ENCODE data around the gene LRRFIP2. TPM values are rescaled to one million over a fixed set of nuclear protein-coding genes. Genes with fewer than 3 reads are reported as not detected.

LRRFIP2 gene
- total RNA-seq, 6 donors from 2014 or later = 45.9 to 106 (median 78.8) TPM

DNA sequence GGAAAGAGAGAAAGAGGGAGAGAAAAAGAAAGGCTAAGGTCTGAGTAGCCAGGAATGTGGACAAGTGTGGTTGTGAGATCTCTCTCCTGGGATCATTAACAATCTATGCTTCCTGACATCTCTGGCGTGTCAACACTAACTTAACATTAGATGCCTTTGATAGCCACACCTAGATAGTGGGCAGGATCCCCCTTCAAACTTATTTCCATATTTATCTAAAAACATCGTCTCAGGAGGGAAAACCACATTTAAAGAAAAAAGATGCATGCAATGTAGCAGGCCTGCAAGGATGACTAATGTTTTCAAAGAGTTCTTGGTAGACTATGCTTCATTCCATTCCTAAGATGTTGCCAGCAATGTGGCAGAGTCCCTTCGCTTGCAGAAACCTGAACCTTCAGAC, 100.2 kb downstream of the LRRFIP2 start:
- H3K4me3 ChIP-seq = no peak overlapping the region
- H3K36me3 ChIP-seq = peaks cover 0 to 39% (median 9%) of the 10 kb centered on the region in 4 donors
- ATAC-seq (ENCODE audit: low FRiP score in 2 of 2) (peak in 1 of 2 donors; percentile 54), DNase-seq (no peak)
- H3K9me3 ChIP-seq = no peaks in the 10 kb centered on the region
- H3K4me1 ChIP-seq = peaks cover 0 to 9% (median 5%) of the 10 kb centered on the region in 4 donors
- H3K27me3 ChIP-seq = no peaks in the 10 kb centered on the region
- H3K27ac ChIP-seq = no peak overlapping the region
- TF ChIP-seq EP300 (IDR thresholded peaks at IDR 0.05) (no peak), POLR2AphosphoS5 (IDR thresholded peaks at IDR 0.05) (no peak), POLR2A (IDR thresholded peaks at IDR 0.05) (no peak), CTCF (IDR thresholded peaks at IDR 0.05) (no peak)
- 58 to 72% methylated on average over 3 of the region's 3 CpGs for WGBS, 2 donors

GRCh38 chr3:37072892-37073291, 101.5 kb downstream of the LRRFIP2 start:
- DNase-seq (no peak), ATAC-seq (ENCODE audit: low FRiP score in 2 of 2) (no peak)
- Histone ChIP-seq H3K27ac (peak overlapping the region in 1 of 4 donors; percentile 36), H3K4me3 (no peak overlapping the region), H3K9me3 (no peaks in the 10 kb centered on the region), H3K36me3 (peaks cover 0 to 40% (median 9%) of the 10 kb centered on the region in 4 donors), H3K4me1 (peaks cover 0 to 9% (median 5%) of the 10 kb centered on the region in 4 donors), H3K27me3 (no peaks in the 10 kb centered on the region)
- 19 to 23% methylated on average over 2 of the region's 2 CpGs for WGBS, 2 donors
- no peak for TF ChIP-seq POLR2A (IDR thresholded peaks at IDR 0.05)
- TF ChIP-seq EP300 (IDR thresholded peaks at IDR 0.05) = no peak
- no peak for TF ChIP-seq POLR2AphosphoS5 (IDR thresholded peaks at IDR 0.05)
- TF ChIP-seq CTCF (IDR thresholded peaks at IDR 0.05) = no peak

- peaks cover 0 to 9% (median 5%) of the 10 kb centered on the region in 4 donors for H3K4me1 ChIP-seq
- H3K36me3 ChIP-seq = peaks cover 0 to 32% (median 9%) of the 10 kb centered on the region in 4 donors
- ATAC-seq (ENCODE audit: low FRiP score in 2 of 2) (no peak), DNase-seq (no peak)
- no peak for TF ChIP-seq CTCF (IDR thresholded peaks at IDR 0.05)
- WGBS, 2 donors = 93 to 100% methylated on average over 3 of the region's 3 CpGs
- no peaks in the 10 kb centered on the region for H3K9me3 ChIP-seq
- no peak overlapping the region for H3K27ac ChIP-seq
- H3K4me3 ChIP-seq = no peak overlapping the region
- H3K27me3 ChIP-seq = no peaks in the 10 kb centered on the region
Observed at GRCh38 chr3:37071921-37072320, 102.5 kb downstream of the LRRFIP2 start.

- 90 to 93% methylated on average over 1 of the region's 1 CpG for WGBS, 2 donors
- H3K36me3 ChIP-seq = peaks cover 0 to 39% (median 12%) of the 10 kb centered on the region in 4 donors
- H3K9me3 ChIP-seq = no peaks in the 10 kb centered on the region
- no peak overlapping the region for H3K4me3 ChIP-seq
- no peak overlapping the region for H3K27ac ChIP-seq
- DNase-seq (no peak), ATAC-seq (ENCODE audit: low FRiP score in 2 of 2) (no peak)
- no peaks in the 10 kb centered on the region for H3K27me3 ChIP-seq
- TF ChIP-seq EP300 (IDR thresholded peaks at IDR 0.05) = no peak
- TF ChIP-seq CTCF (IDR thresholded peaks at IDR 0.05) = no peak
- no peak for TF ChIP-seq POLR2AphosphoS5 (IDR thresholded peaks at IDR 0.05)
- peaks cover 0 to 6% (median 4%) of the 10 kb centered on the region in 4 donors for H3K4me1 ChIP-seq
Observed at GRCh38 chr3:37068031-37068430, 106.4 kb downstream of the LRRFIP2 start.

- ATAC-seq (ENCODE audit: low FRiP score in 2 of 2) (no peak), DNase-seq (no peak)
- Histone ChIP-seq H3K4me3 (no peak overlapping the region), H3K9me3 (no peaks in the 10 kb centered on the region), H3K27ac (no peak overlapping the region), H3K4me1 (peaks cover 0 to 2% (median under 1%) of the 10 kb centered on the region in 4 donors), H3K27me3 (no peaks in the 10 kb centered on the region), H3K36me3 (peaks cover 0 to 43% (median 12%) of the 10 kb centered on the region in 4 donors)
- no peak for TF ChIP-seq CTCF (IDR thresholded peaks at IDR 0.05)
- no peak for TF ChIP-seq POLR2A (IDR thresholded peaks at IDR 0.05)
- TF ChIP-seq POLR2AphosphoS5 (IDR thresholded peaks at IDR 0.05) = no peak
- TF ChIP-seq EP300 (IDR thresholded peaks at IDR 0.05) = no peak
- WGBS, 2 donors = 88 to 90% methylated on average over 3 of the region's 3 CpGs
Observed at GRCh38 chr3:37067577-37067976, 106.8 kb downstream of the LRRFIP2 start.

Measured in upper lobe of left lung (tissue), 6 donors.